Loucy (cell line): Measurements from ENCODE around the gene MYG1.

Source experiments
- CTCF ChIP-seq: fragments of 200-600 bp; sonication (generic); conservative IDR thresholded peaks from 2 replicates; pipeline ENCODE4 v1.5.1; 2014; ENCODE audit warnings: mild to moderate bottlenecking, antibody characterized with exemption, low read length
- EZH2phosphoT487 ChIP-seq: fragments of 200-600 bp; IDR thresholded peaks from 2 replicates; pipeline ENCODE4 v1.6.1; 2018; ENCODE audit warnings: antibody characterized with exemption, mild to moderate bottlenecking, moderate library complexity, borderline replicate concordance

- TF ChIP-seq CTCF (no peak), EZH2phosphoT487 (no peak)
These were observed 34.4 kb downstream of the MYG1 start for GRCh38 chr12:53333845-53334244.
